Suppressor macrophage treated with lipopolysaccharide for 4 hours (primary cell): ENCODE measurements around the gene MRGPRD.
A peak's percentile ranks its signal among the peaks of the same experiment; 100 is the strongest.

Source experiments
- DNase-seq: peaks from one replicate; pipeline ENCODE4 v3.0.0-alpha.2; 2020

The MRGPRD gene

GRCh38 chr11:68966894-68967780, 13.6 kb downstream of the MRGPRD start:
- DNase-seq = no peak

- DNase-seq = no peak
These were observed 14.6 kb downstream of the MRGPRD start for GRCh38 chr11:68965901-68966853.

- no peak for DNase-seq
These were observed 17.0 kb downstream of the MRGPRD start for GRCh38 chr11:68963779-68964178.

- no peak for DNase-seq
These were observed 18.1 kb downstream of the MRGPRD start for GRCh38 chr11:68962527-68963250.

- no peak for DNase-seq
These were observed 19.5 kb downstream of the MRGPRD start for GRCh38 chr11:68961245-68961644.

- no peak for DNase-seq
These were observed 20.3 kb downstream of the MRGPRD start for GRCh38 chr11:68960294-68961071.

GRCh38 chr11:68959465-68960293, 21.1 kb downstream of the MRGPRD start:
- DNase-seq = no peak

GRCh38 chr11:68958211-68958610, 22.6 kb downstream of the MRGPRD start:
- DNase-seq = no peak

GRCh38 chr11:68956547-68957254, 24.1 kb downstream of the MRGPRD start:
- no peak for DNase-seq

- DNase-seq = no peak
These were observed 24.6 kb downstream of the MRGPRD start for GRCh38 chr11:68956142-68956541.

- no peak for DNase-seq
These were observed 25.2 kb downstream of the MRGPRD start for GRCh38 chr11:68955607-68955958.

- peak; percentile 65 for DNase-seq
These were observed 25.8 kb downstream of the MRGPRD start for GRCh38 chr11:68954836-68955606.

- DNase-seq = no peak
These were observed 30.0 kb downstream of the MRGPRD start for GRCh38 chr11:68950762-68951161.

- DNase-seq = no peak
These were observed 30.5 kb downstream of the MRGPRD start for GRCh38 chr11:68950270-68950669.

- no peak for DNase-seq
These were observed 31.9 kb downstream of the MRGPRD start for GRCh38 chr11:68948935-68949334.

GRCh38 chr11:68948496-68948895, 32.3 kb downstream of the MRGPRD start:
- DNase-seq = no peak

- no peak for DNase-seq
These were observed 33.6 kb downstream of the MRGPRD start for GRCh38 chr11:68947151-68947550.

- DNase-seq = no peak
These were observed 34.2 kb downstream of the MRGPRD start for GRCh38 chr11:68946416-68947090.

GRCh38 chr11:68942751-68943271, 38.0 kb downstream of the MRGPRD start:
- peak; percentile 73 for DNase-seq
